Endometrial microvascular endothelial cells (primary cell): ENCODE results near the gene ACSL3. TPM values are rescaled to one million over a fixed set of nuclear protein-coding genes. Genes with fewer than 3 reads are reported as not detected.

Source experiments
- in situ Hi-C: cut with HindIII; loops from 2 replicates; pipeline ENCODE4 v1.10.0; 2017; ENCODE audit warnings: low sequenced_read_pairs, low pct_unique_long_range_greater_than_20kb; ENCODE audit errors: inconsistent ontology term
- total RNA-seq: library from RNA; depleted of rRNA; stranded (reverse); fragments of >200 nt; gene quantifications from one replicate; pipeline ENCODE4 v1.2.3, GENCODE V29; 2015; ENCODE audit errors: inconsistent ontology term

Gene ACSL3
- total RNA-seq, 1 donor from 2014 or later = 80.4 TPM

DNA sequence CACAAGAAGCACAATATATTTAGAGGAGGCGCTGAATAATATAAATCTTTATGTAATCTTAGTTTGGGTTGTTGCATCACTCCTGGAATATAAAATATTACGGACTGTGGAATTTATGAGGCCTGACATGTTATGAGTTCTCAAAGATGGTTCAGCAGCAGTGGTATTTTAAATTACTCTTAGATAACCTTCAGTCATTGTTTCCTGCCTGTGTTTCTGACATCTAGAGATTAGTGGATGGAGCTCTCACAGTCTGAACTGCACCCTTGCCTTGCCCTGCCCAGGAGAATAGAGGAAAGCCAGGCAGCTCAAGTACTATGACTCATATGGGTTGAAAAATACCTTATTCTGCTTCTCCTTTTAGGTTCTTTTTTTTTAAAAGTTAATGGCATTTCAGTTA is 70.0 kb downstream of the ACSL3 start:
- in situ Hi-C loops = no loop called here

DNA sequence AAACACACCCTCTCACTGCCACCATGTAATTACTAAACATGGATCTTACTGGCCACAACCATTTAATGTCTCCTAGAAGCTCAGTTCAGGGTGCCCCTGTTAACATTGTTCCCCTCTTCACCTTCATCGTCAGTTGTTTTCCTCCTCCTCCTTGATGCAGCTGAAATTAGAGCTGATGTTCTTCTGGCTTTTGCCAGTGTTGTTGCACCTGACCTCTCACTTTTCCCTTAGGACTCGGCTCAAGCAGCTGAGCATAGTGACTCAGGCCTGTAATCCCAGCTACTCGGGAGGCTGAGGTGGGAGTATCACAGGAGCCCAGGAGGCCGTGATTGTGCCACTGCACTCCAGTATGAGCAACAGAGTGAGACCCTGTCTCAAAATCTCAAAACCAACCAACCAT is 70.8 kb downstream of the ACSL3 start:
- in situ Hi-C loops = no loop called here

DNA sequence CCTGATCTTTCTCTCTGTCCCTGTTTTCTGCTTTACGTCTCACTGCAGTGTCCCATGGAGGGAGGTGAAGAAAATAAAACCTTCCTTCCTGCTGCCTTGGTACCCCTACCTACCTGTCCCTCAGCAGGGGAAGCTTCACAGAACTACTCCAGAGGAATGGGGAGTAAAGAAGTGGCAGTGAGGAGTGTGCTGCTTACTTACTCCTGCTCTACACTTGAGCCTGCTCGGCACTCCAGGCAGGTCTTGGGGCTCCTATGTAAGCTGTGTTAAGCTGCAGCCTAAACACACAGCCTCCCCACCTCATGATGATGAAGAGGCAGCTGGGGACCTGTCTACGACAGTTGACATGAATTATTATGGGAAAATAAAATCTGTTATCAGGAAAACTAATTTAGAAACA is 72.6 kb downstream of the ACSL3 start:
- in situ Hi-C loops = no loop called here

DNA sequence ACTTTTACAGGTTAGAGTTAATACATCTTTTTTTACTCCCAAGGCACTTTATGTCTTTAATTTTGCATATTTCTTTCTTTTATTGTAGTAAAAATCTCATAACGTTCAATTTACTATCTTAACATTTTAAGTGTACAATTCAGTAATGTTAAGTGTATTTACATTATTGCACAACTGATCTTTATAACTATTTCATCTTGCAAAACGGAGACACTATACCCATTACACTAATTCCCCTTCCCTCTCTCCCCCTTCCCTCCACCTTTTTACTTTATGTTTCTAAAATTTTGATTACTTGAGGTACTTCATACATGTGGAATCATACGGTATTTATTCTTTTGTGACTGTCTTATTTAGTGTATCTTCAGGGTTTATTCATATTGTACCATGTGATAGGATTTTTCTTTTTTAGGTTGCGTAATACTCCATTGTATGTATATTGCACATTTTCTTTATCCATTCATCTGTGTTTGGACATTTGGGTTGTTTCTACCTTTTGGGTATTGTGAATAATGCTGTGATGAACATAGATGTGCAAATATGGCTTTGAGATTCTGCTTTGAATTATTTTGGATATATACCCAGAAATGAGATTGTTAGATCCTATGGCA is 75.0 kb downstream of the ACSL3 start:
- in situ Hi-C loops = no loop called here

DNA sequence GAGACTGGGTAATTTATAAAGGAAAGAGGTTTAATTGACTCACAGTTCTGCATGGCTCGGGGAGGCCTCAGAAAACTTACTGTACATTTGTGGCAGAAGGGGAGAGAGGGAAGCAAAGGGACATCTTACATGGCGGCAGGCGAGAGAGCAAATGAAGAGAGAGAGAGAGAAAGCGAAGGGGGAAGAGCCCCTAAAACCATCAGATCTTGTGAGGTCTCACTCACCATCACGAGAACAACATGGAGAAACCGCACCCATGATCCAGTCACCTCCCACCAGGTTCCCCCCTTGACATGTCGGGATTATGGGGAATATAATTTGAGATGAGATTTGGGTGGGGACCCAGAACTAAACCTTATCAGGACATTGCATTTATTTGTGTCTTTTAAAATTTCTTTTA is 75.9 kb downstream of the ACSL3 start:
- in situ Hi-C loops = no loop called here

DNA sequence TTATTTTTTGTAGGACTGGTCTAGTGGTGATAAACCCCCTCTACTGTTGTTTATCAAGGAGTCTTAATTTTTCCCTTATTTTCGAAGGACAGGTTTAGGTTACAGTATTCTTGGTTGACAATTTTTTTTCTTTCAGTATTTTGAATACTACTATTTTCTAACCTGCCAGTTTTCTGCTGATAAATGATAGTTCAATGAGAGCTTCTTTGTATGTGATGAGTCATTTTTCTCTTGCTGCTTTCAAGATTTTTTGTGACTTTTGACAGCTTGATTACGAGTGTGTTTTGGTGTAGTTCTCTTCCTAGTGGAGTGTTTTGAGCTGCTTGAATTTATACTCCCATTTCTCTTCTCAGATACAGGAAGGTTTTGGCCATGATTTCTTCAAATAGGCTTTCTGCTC is 77.5 kb downstream of the ACSL3 start:
- in situ Hi-C loops = no loop called here

DNA sequence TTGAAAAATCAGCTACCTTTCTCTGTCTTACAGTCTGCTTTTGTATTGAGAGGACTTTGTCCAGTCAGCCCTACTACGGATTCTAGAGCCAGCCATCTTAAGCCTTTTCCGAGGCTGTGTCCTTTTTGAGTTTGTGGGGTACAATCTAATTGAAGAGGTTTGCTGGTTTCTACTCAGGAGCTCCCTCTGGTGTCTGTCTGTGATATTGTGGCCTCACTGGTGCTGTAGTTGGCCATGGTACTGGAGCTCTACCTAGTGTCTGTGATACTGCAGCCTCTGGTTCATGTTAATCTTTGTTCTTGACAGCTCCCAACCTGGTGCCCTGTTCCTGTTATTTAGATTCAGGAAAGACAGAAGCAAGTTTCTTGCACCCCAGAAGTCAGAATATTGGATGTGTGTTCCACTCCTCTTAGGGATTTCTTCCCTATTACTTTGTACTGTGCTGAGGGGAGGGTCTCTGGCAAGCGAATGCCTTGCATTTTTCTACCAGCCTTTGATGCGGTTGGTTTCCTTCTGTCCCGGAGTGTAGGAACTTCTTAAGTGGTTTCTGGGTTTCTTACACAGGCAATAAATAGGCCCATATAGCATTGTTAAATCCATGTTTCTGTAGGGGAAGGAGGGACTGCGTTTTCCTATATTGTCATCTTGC is 78.5 kb downstream of the ACSL3 start:
- in situ Hi-C loops = no loop called here

DNA sequence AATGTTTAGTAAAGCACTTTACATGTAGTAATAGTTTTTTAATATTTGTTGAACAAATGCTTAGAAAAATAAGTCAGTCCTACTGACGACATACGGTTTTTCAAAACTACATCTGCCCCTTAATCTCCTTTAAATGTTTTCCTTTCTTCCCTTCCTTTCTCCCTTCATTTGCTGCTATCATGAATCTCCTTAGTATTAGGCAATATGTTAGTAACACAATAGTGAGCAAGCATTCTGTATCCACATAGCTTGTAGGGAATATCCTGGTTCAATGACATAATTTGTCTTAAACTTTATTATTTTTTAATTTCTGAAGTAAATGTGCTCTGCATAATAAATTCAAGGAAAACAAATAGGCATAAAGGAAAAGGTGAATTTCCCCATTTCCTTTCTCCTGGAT is 79.1 kb downstream of the ACSL3 start:
- in situ Hi-C loops = no loop called here

DNA sequence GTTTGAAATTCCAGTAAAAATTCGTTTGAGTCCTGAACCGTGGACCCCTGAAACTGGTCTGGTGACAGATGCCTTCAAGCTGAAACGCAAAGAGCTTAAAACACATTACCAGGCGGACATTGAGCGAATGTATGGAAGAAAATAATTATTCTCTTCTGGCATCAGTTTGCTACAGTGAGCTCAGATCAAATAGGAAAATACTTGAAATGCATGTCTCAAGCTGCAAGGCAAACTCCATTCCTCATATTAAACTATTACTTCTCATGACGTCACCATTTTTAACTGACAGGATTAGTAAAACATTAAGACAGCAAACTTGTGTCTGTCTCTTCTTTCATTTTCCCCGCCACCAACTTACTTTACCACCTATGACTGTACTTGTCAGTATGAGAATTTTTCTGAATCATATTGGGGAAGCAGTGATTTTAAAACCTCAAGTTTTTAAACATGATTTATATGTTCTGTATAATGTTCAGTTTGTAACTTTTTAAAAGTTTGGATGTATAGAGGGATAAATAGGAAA is 80.7 kb downstream of the ACSL3 start:
- in situ Hi-C loops = no loop called here

DNA sequence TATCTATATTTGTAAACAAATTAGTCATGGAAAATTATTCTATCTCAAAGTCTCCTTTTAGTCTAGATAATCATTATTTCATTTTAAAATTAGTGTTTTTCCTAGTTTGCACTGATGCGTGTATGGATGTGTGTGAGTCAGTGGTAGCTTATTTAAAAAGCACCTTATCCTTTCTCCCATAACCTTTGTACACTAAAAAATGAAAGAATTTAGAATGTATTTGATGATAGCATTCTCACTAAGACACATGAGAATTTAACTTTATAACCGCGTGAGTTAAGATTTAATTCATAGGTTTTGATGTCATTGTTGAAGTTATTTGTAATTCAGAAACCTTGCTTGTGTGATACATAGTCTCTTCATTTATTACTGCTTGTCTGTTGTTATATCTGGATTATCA is 81.7 kb downstream of the ACSL3 start:
- in situ Hi-C loops = no loop called here

DNA sequence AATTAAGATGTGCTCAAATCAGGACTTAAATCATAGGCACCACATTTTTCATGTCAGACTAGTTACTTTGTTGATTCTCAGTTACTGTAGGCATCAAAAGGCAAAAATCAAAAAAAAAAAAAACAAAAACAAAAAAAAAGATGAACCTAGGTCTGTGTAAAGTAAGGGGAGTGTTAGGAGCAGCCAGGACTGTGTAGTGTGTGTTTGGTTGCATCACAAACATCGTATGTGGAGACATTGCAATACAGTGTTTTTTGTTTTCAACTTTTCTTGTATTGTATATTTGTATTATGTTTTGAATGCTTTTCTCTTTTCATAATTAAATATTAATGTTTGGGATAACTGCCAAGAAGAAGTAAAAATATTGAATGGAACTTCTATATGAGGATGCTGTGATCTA is 82.1 kb downstream of the ACSL3 start:
- in situ Hi-C loops = no loop called here

DNA sequence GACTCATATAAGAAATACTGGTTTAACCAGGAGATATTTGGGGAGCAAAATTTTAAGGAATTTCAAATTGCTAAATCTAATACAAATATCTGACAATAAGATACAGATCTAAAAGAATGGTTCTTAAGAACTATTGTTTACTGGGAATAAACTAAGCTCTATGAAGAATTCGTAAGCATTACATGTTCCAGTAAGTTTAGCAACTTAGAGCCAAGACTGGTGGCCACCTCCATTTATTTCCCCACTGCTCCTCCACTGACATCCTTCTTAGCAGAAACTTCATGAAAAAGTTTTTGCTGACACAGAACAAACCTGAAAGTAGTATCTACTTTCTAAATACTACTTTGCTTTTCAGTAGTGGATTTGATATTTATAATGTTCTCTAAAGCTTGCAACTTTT is 83.0 kb downstream of the ACSL3 start:
- in situ Hi-C loops = no loop called here

DNA sequence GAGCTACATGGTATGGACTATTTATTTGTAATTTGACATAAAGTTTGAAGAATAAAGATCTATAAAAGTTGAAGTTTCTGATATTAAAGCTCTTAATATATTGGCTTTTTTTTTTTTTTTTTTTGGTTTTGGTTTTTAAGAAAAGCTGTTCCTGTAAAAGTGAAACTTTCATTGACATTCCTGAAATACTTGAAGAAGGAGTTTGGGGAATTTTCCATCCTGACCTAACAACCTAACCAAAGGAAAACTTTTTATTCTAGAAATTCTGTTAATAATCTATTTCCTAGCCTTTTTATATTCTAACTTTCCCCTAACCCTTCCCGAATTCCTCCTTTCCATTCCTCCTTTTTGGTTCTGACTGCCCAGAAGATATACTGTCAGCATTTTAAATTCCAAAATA is 83.7 kb downstream of the ACSL3 start:
- in situ Hi-C loops = no loop called here

DNA sequence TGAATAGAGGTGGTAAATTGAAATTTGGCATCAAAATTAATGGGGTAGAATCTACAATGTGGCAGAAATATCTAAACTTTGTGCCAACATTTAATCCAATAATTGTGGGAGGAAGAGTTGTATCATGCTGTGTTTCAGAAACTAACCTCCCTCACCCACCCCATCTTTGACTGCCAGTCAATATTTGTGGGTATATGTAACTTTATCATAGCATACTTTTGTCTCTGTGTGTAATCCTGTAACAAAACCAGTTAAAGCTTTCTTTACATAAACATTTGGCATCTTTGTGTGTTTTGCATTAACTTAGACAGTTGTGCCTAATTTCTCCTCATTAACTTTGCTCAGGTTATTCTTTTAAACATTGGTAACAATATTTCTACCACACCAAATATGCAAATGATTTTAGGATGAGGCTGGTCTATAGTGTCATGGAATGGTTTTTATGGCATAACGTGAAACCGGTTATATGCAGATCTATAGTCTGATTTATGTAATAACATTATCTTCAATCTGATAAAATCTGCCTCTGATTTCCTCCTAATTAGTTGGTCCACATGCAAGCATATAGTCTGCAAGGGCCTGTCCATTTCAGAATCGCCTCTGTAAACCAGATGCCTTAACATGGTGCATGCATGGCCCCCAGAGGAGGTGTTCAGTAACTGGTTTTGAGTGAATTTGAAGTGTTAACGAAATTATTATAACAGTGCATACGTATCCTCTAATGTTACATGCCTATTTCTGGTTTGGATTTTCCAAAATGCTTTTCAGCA is 84.3 kb downstream of the ACSL3 start:
- in situ Hi-C loops = no loop called here

DNA sequence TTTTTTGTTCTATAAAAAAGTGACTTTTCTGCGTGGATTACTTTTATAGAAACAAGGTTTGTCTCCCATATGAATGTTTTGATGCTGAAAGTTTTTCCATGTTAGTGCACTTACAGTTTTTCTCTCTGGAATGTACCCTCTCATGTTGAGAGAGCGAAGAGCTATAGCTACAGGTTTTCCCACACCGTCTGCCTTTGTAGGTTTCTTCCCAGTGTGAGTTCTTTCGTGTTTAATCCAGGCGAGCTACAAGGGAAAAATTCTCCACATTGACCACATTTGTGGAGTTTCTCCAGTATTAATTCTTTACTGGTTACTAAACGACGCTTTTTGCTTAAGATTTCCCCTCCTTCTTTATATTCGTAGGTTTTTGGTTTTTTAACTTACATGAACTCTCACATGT is 85.1 kb downstream of the ACSL3 start:
- in situ Hi-C loops = no loop called here

DNA sequence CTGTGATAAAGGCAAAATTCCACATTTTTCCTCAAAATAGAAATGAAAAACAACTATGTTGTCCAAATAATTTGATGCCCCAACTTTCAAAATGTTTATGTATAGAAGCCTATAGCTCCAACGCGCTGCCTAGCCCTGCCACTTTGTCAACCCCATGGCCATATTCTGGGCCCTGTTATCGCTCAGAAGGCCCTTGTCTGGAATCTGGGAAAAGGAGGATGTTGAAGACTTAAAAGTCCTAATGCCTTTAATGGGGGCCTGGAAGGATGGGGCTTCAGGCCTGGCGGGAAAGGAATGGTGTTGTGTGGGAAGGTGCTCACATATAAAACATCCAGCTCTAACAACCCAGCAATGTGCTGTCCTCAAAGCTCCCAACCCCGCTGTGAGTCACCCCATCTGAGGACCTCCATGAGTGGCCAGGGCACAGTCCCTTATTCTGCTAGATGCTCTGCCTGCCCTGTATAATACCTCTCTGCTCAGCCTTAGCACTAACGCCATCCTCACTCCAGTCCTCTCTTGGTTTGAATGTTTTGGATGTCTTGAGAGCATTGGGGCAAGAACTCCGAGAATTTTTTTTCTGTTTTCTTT is 86.0 kb downstream of the ACSL3 start:
- in situ Hi-C loops = no loop called here

DNA sequence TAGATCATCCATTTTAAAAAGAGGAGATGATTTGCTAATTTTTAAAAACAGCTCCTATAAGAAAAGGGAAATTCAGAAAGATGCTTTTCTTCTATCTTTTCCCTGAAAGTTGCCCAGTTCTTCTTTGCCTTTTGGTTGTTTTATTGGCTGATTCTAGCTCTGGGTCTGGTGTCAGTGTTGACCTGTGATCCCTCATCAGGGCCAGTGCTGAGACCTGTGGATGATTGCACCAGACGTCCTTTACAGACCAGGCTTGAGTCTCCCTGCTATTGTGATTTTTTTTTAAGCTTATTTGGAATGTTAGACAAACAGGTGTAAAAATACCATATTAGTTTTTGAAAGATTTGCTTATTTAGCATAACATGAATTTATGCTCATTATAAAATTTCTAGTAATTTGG is 88.2 kb downstream of the ACSL3 start:
- in situ Hi-C loops = no loop called here

DNA sequence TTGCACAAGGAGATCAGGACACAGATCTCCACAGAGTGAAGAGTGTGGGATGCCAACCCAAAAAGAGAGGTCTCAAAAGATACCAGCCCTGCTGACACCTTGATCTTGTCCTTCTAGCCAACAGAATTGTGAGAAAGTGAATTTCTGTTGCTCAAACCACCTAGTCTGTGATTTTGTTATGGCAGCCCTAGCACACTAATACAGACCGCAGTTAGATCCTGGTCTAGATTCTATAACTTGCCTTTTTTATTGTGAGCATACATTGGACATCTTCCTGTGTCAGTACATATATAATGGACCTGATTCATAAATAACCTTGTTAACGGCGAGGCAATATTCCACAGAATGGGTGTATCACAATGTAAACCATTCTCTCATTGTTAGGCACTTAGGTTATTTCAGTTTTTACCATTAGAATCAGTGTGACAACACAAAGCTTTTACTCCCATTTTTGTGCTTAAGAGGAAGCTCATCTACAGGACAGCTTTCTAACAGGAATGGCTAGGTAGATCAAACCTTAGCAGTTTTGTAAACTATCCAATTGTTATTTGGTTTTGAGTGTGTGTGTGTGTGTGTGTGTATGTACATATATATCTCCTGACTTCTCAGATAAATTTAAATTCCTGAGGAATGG is 89.0 kb downstream of the ACSL3 start:
- in situ Hi-C loops = no loop called here

DNA sequence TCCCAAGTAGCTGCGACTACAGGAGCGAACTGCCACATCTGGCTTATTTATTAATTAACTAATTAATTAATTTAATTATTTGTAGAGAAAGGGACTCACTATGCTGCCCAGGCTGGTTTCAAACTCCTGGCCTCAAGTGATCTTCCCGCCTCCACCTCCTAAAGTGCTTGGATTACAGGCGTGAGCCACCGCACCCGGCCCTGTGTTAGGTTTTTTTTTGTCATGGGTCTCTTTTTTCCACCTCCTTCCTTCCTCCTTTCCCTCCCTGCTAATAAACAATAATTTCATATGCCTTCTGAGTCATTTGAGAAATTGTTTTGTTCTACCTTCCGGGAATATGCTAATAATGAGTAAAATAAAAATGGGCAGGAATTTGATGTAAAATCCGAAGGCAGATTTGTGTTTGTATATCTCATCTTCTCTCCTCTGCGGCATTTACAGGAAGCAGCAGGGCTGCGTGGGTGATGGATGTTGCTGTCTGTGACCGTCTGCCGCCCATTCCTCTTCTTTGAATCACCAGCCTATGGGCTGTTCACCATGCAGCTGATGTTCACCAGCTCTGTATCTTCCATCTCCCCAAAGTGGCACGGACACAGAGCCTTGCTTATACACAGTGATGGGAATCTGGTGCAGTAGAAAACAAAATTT is 89.9 kb downstream of the ACSL3 start:
- in situ Hi-C loops = no loop called here
